Adrenal gland (tissue), 12 donors: ENCODE results near the gene CDHR1. TPM values are rescaled to one million over a fixed set of nuclear protein-coding genes. Genes with fewer than 3 reads are reported as not detected.

Experiments used
- DNase-seq, 7 donors: peaks; one replicate each; pipeline ENCODE4 v3.0.0-alpha.2; 2019 to 2020
- H3K27ac ChIP-seq, 5 donors: fragments of 200-600 bp; sonication (generic) in 4 of 5; 1 replicate in 3 of 5; 2 replicates in 2 of 5; pipeline versions ENCODE4 v1.5.1 to v1.8.0; 2016 to 2020; ENCODE audit warnings: mild to moderate bottlenecking in 1 of 5
- H3K27me3 ChIP-seq: fragments of 200-600 bp; 2 replicates; pipeline ENCODE4 v1.8.0; 2021
- H3K36me3 ChIP-seq, 2 donors: fragments of 200-600 bp; replicated peaks in 1 of 2; 1 replicate in 1 of 2; 2 replicates in 1 of 2; pipeline versions ENCODE4 v1.5.1 to v1.8.0; 2018 to 2022
- H3K4me1 ChIP-seq, 2 donors: fragments of 200-600 bp; replicated peaks in 1 of 2; 1 replicate in 1 of 2; 2 replicates in 1 of 2; pipeline versions ENCODE4 v1.5.1 to v1.8.0; 2018 to 2021
- H3K4me3 ChIP-seq, 4 donors: fragments of 200-600 bp; sonication (generic) in 3 of 4; one replicate each; pipeline ENCODE4 v1.5.1; 2016 to 2018
- H3K9me3 ChIP-seq, 3 donors: fragments of 200-600 bp; sonication (generic) in 1 of 3; replicated peaks in 1 of 3; 1 replicate in 2 of 3; 2 replicates in 1 of 3; pipeline versions ENCODE4 v1.5.1 to v1.8.0; 2016 to 2021
- CTCF ChIP-seq, 6 experiments: fragments of 450-650 bp in 4 of 6; fragments of 200-600 bp in 2 of 6; sonication (generic) in 1 of 6; IDR thresholded peaks; 1 replicate in 5 of 6; 2 replicates in 1 of 6; pipeline versions ENCODE4 v1.5.1 to v1.8.0; 2016 to 2021; ENCODE audit warnings: antibody characterized with exemption in 6 of 6, mild to moderate bottlenecking in 2 of 6, moderate library complexity in 1 of 6
- POLR2A ChIP-seq, 2 donors: fragments of 450-650 bp; IDR thresholded peaks; one replicate each; pipeline ENCODE4 v1.6.1; 2017; ENCODE audit warnings: antibody characterized with exemption in 2 of 2, mild to moderate bottlenecking in 2 of 2, moderate library complexity in 1 of 2
- WGBS, 4 donors: extraction: QIAGEN DNeasy Blood & Tissue Kit in 2 of 4; methylation state at CpG; one replicate each; pipeline versions ENCODE4 v1.1.5 to v1.1.7; 2013 to 2017; 5-methylcytosine and 5-hydroxymethylcytosine counted together
- intact Hi-C, 2 donors: fragments of 100-400 bp; cut with DNase I; formaldehyde crosslinking; loops; one replicate each; pipeline versions ENCODE4 v1.14.1 to v1.15.0; 2022 to 2023
- polyA plus RNA-seq, 3 donors: library from polyadenylated mRNA; stranded (reverse); fragments of 200-250 nt in 2 of 3; fragments of 350-450 nt in 1 of 3; fragmentation: Illumina TruSeq in 1 of 3; extraction: RNeasy Lipid Tissue Mini Kit (QIAGEN cat#74804) in 1 of 3; gene quantifications; one replicate each; pipeline ENCODE4 v1.2.3, GENCODE V29; 2013 to 2014
- total RNA-seq, 9 donors: library from RNA; depleted of rRNA in 4 of 9; stranded (reverse); fragments of >200 nt in 4 of 9; fragments of 120-200 nt in 1 of 9; fragmentation: NEBNext Ultra II Directional in 1 of 9; extraction: Animal tissue kit (Norgen Biotek cat#: 25700) in 1 of 9; gene quantifications; one replicate each; pipeline versions ENCODE4 v1.1.0 to v1.2.4, GENCODE V29; 2013 to 2023
- donor health status: healthy with polysubstance abuse.
- donor health status: Bipolar disorder and iron deficiency.
- donor health status: DM: yes; HTN: yes; CAD: no.
- donor health status: DM: no; HTN: no; CAD: no.
- donor health status: DM: no; HTN: no; CAD: no.
- donor health status: DM: yes; HTN: yes; CAD: no.

CDHR1 gene
- total and polyA plus RNA-seq, 12 donors = 0.09 to 7.7 (median 0.47) TPM

DNA sequence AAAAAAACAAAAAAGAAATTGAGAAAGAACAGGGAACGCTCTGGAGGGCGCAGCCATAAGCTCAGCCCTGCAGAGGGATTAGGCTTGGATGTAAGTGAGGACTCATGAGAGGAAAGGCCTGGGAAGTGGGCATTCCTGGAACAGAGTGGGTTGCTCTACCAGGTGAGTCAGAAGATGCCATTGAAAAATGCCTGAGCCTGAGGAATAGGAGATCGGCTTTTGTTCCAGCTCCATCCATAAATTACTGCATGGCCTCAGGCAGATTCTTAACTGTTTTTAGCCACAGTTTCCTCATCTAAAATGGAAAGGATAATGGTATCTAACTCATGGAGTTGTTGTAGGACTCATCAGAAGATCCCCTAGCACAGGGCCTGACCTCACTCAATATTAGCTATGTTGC, 49.4 kb downstream of the CDHR1 start:
- Histone ChIP-seq H3K27me3 (no peaks in the 10 kb centered on the region), H3K4me1 (no peaks in the 10 kb centered on the region), H3K36me3 (no peaks in the 10 kb centered on the region), H3K4me3 (no peak overlapping the region), H3K27ac (no peak overlapping the region), H3K9me3 (no peaks in the 10 kb centered on the region)
- WGBS, 4 donors = 88 to 100% (median 96%) methylated on average over 3 of the region's 3 CpGs
- intact Hi-C loops = no loop called here
- no peak for TF ChIP-seq POLR2A (IDR thresholded peaks at IDR 0.05)
- no peak for TF ChIP-seq CTCF (IDR thresholded peaks at IDR 0.05)
- DNase-seq = no peak

DNA sequence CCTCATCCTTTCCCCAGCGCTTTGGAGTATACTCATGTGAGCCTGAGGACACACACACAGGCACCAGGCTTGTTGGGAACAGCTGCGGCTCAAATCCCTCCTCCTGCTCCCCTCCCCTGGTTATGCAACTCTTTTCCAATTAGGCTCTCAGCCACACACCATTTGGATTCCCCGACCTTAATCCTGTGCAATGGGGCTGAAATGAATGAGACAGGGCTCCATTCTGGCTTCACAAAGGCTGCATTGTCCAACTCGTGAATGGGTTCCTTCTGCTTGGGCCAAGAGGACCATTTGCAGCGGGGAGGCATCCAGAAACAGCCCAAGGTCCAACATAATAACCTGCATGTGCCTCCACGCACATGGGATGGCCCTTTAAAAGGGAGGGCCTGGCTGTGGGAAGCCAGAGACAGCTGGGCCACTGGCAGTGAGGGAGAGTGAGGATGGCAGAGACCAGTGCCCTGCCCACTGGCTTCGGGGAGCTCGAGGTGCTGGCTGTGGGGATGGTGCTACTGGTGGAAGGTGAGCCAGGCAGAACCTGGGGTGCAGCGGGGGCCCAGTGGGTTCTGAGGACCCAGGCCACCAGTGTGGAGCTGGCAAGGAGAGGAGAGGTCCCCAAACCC, 50.4 kb downstream of the CDHR1 start, which contains the start of gene RGR:
TSS of gene RGR (plus strand) at position 403 of the 620 bp plus-strand sequence. CDS start at position 441, 38 bp downstream.
- intact Hi-C loops = no loop called here
- no peaks in the 10 kb centered on the region for H3K9me3 ChIP-seq
- no peaks in the 10 kb centered on the region for H3K36me3 ChIP-seq
- WGBS, 4 donors = 67 to 70% (median 68%) methylated on average over 6 to 9 of the region's 9 CpGs
- no peak for TF ChIP-seq CTCF (IDR thresholded peaks at IDR 0.05)
- no peak for TF ChIP-seq POLR2A (IDR thresholded peaks at IDR 0.05)
- H3K4me3 ChIP-seq = no peak within 1 kb of the TSS
- H3K27ac ChIP-seq = no peak within 1 kb of the TSS
- no peak for DNase-seq
- no peaks in the 10 kb centered on the region for H3K4me1 ChIP-seq
- H3K27me3 ChIP-seq = no peaks in the 10 kb centered on the region

DNA sequence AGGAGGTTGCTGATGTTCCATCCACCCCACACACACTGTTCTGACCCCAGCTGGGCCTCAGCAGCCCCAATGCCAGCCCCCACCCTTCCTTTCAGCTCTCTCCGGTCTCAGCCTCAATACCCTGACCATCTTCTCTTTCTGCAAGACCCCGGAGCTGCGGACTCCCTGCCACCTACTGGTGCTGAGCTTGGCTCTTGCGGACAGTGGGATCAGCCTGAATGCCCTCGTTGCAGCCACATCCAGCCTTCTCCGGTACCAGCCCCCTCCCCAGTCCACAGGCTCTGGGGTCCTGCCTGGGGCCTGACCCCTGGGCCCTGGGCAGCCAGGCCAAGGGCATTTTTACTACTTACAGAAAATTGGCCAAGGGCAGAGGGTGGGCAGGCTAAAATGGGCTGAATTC, 53.2 kb downstream of the CDHR1 start:
- intact Hi-C loops = no loop called here
- peak in 1 of 7 donors; percentile 33 for DNase-seq
- Histone ChIP-seq H3K27me3 (no peaks in the 10 kb centered on the region), H3K9me3 (no peaks in the 10 kb centered on the region), H3K36me3 (no peaks in the 10 kb centered on the region), H3K4me3 (no peak overlapping the region), H3K27ac (no peak overlapping the region), H3K4me1 (no peaks in the 10 kb centered on the region)
- no peak for TF ChIP-seq CTCF (IDR thresholded peaks at IDR 0.05)
- no peak for TF ChIP-seq POLR2A (IDR thresholded peaks at IDR 0.05)
- WGBS, 4 donors = 76 to 87% (median 83%) methylated on average over 5 to 6 of the region's 6 CpGs

DNA sequence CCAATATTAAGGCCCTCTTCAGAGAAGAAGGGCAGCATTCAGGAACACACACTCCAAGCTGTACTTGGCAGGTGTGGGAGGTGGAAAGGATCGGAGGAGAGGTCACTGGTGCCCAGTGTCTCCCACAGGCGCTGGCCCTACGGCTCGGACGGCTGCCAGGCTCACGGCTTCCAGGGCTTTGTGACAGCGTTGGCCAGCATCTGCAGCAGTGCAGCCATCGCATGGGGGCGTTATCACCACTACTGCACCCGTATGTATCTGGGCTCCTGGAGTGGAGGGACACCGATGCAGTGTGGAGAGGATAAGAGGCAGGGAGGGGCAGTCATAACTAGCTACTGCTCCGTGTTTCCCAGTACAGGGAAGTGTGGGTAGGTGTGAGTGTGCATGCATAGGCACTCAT, 54.5 kb downstream of the CDHR1 start:
- H3K27ac ChIP-seq = no peak overlapping the region
- 79 to 85% (median 82%) methylated on average over 8 to 12 of the region's 12 CpGs for WGBS, 4 donors
- no peaks in the 10 kb centered on the region for H3K27me3 ChIP-seq
- no peak overlapping the region for H3K4me3 ChIP-seq
- no peaks in the 10 kb centered on the region for H3K4me1 ChIP-seq
- no peaks in the 10 kb centered on the region for H3K36me3 ChIP-seq
- no peak for DNase-seq
- no peaks in the 10 kb centered on the region for H3K9me3 ChIP-seq
- intact Hi-C loops = no loop called here
- TF ChIP-seq POLR2A (IDR thresholded peaks at IDR 0.05) (no peak), CTCF (IDR thresholded peaks at IDR 0.05) (no peak)
